HG03095 (cell line): ENCODE data around the gene TMEM243.

Experiments used
- ATAC-seq: cut with Tn5 transposase; IDR thresholded peaks from one replicate; pipeline ENCODE4 v1.9.1; 2021; ENCODE audit warnings: moderate library complexity; ENCODE audit not compliant: unreplicated experiment

Gene TMEM243

GRCh38 chr7:87164433-87164832 lies 55.1 kb downstream of the TMEM243 start:
- ATAC-seq, result no peak

- no peak for ATAC-seq
Observed at GRCh38 chr7:87159538-87159937, 60.0 kb downstream of the TMEM243 start.

- no peak for ATAC-seq
Observed at GRCh38 chr7:87156709-87157108, 62.8 kb downstream of the TMEM243 start.

DNA sequence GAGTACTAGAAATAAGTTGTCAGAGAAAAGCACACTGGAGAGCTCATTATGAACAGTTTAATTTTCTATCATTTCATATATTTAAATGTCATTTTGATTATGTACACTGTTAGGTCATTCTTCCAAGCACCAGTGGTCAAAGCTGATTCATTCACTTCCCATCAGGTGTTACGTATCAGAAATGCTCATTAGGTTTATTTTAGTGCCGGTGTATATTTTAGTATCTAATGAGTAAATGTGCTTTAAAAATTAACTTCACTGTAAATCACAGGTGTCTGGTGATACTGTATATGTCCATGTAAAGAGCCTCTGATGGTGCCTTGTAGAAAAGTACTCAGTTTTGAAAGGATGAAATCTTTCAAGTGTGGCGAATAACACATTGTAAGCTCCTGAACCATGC lies 63.7 kb downstream of the TMEM243 start:
- no peak for ATAC-seq

- ATAC-seq, result no peak
Observed at GRCh38 chr7:87154569-87154968, 65.0 kb downstream of the TMEM243 start.

- ATAC-seq, result no peak
Observed at GRCh38 chr7:87154166-87154565, 65.4 kb downstream of the TMEM243 start.

DNA sequence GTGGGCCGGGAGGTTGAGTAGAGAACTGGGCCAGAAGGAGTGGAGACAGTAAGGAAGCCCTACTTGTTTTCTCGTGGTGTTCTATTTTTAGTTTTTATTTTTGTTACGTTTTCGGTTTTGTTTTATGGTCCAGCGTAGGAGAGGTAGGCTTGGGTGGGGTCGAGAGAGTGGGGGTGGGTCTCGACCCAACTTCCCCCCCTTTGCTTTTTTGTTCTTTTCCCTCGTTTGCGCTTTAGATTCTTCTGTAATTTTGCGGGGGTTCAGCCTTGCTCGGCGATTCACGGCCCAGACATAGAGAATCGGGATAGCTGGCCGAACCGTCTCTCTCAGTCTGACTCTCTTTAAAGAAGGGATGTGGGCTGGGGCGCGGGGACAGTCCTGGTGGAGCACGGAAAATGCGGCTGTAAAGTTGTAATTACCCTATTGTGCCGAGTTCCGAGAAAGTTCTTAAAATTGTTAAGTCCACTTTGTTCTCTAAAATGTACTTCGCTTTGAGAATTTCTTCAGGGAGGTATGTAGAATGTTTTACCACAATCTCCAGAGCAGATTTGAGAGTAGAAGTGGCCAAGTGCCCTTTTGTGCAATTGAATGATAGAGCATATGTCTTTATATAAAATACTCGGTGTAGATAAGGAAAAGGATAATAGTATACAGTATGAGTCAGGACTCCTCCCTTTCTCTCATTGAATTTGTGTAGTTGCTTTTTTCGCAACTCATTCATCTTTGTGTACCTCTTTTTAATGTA lies 66.5 kb downstream of the TMEM243 start:
- ATAC-seq, result peak; percentile 8

DNA sequence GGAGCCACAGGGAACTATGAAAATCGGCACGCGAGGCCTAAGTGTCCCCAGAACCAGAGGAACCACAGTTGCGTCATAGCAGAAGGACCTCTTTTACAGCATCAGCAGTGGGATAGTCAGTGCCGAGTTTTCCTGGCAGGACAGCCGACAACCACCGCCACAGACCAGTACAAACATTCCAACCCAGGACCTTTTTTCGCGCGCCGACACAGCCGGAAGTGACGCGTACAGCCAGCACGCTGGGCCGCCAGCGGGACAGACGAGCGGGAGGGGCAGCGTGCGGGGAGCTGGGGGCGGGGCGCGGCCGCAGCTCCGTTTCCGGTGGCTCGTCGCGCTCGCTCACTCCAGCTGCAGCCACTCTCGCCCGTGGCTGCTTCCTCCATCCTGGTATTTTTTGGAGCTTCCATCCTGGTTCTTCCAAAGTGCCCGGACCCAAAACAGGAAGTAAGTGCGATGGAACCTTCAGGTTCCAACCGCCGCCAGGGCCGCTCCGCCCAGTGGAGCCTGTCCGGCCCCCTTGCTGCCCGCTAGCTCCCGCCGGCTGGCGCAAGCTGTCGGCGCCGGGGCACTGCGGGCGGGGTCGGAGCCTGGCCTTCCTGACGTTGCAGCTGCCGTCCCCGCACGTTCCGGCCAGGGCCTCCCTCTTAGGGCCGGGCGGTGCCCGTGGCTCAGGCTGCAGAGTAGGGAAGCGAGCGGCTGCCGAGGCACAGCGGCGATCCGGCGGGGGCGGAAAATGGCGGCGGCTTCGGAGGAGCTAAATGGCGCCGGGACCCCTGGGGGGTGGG lies 67.2 kb downstream of the TMEM243 start, which contains the start of gene DMTF1:
Gene DMTF1 (plus strand): TSS at position 342 of the 785 bp plus-strand sequence. CDS start 12,489 bp downstream, outside the sequence.
- ATAC-seq, result peak; percentile 81

DNA sequence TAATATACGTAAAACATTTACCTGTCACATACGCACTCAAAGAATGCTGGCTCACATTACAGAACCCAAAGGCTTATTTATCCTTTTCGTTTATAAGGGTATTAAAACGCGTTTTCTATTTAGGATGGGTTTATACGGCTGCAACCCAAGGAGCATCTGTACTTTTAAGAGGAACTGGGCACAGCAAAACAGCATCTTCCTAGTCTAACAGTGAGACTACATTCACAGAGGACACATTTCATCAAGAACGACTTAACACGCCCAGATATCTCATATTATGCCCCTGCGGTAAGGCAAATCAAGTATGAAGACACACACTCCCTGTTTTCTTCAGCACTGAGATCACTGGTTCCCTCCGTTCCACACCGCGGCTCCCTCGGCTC lies 67.8 kb downstream of the TMEM243 start:
- ATAC-seq, result peak; percentile 0

GRCh38 chr7:87151002-87151728 lies 68.4 kb downstream of the TMEM243 start:
- ATAC-seq, result no peak

DNA sequence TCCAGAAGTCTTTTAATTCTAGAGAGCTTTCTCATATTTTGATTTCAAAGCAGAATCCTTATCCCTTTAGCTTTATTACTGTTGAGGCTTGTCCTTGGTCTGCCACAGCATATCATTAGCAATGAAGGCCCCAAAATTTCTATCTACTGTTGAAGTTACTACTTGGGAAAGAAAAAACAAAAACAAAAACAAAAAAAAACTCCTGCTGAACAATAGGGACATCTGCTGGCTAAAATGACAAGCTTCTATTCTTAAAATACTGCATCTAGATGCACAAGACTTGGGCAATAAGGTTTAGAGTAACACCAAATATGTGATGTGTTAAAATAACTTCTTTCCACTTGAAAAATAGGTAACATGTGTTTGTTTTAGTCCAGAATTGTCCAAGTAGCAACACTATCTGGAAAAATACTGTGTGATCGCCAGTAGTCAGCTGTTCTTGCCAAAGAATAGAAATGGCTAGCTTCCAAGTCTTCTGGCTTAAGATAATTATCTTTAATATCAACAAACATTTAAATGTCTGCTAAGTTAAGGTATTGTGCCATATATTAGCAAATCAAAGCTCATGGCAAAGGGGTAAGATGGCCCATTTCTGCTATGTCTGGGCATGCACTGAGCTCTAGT lies 71.1 kb downstream of the TMEM243 start:
- ATAC-seq, result no peak

DNA sequence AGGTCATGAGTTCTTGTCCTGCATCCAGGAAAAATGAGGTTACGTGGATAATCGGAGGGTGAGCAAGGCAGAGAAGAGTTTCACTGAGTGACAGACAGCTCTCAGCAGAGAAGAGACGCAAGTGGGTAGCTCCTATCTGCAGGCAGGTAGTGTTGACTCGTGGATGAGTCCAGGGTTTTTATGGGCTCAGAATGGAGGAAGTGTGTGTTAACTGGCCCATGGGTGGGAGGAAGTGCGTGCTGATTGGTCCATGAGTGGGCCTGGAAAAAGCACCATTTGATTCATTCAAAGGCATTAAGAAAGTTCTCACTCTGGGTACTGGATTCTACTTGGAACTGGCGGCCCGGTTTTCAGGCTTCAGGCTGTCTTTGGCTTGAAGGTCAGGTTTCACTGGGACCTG lies 72.0 kb downstream of the TMEM243 start:
- ATAC-seq, result no peak

GRCh38 chr7:87146740-87147386 lies 72.7 kb downstream of the TMEM243 start:
- ATAC-seq, result no peak
